Measurements from ENCODE around the gene CDHR2.
"Not testable (repeated sequence)": the region's sequence is repeated elsewhere in the genome, so short reads cannot be mapped to it uniquely, and the experiment has no call there.

The CDHR2 gene

DNA sequence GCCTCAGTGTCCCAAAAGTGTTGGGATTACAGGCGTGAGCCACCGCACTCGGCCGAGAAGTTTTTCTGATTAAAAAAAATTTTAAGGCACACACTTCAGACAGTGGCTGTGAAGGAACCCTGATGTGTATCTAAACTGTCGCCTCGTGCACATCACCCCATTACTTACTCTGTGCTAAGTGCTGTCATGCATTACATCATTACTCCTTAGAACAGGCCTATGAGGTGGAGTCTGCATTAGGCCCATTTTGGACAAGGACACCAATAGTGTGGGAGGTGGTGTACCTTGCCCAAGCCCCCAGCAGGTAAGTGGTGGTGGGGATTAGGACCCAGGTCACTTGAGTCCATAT, 3.8 kb upstream of the CDHR2 start:
- H3K27ac ChIP-seq (ENCODE audit: low read depth, low read length): no peak overlapping the region
- H2BK15ac ChIP-seq (replicated peaks; ENCODE audit: low read depth): no peak overlapping the region
- DNase-seq: no peak
- H4K8ac ChIP-seq (ENCODE audit: low read depth, low read length): no peak overlapping the region
- no peaks in the 10 kb centered on the region for H3K36me3 ChIP-seq (ENCODE audit: control insufficient read depth, insufficient read depth, low read length)
- no peak overlapping the region for H3K4ac ChIP-seq (ENCODE audit: low read depth, low read length)
- H3K9ac ChIP-seq (ENCODE audit: low read length): no peak overlapping the region
- no peak overlapping the region for H3K4me3 ChIP-seq (ENCODE audit: low read length)
- H4K5ac ChIP-seq (ENCODE audit: low read length): no peak overlapping the region
- H3K23ac ChIP-seq (ENCODE audit: low read length): no peak overlapping the region
- H2BK5ac ChIP-seq (ENCODE audit: low read length): no peak overlapping the region
- H3K18ac ChIP-seq (ENCODE audit: low read length): no peak overlapping the region
- H3K27me3 ChIP-seq (ENCODE audit: insufficient read depth, low read length, poor library complexity): no peaks in the 10 kb centered on the region
- WGBS (ENCODE audit: extremely low coverage, insufficient coverage, low lambda C conversion rate): no CpG with 5 or more reads among the region's 6 CpGs
- no peak overlapping the region for H2BK120ac ChIP-seq (ENCODE audit: low read depth, low read length)
- no peaks in the 10 kb centered on the region for H3K79me1 ChIP-seq (ENCODE audit: low read length)
- H2AK5ac ChIP-seq (ENCODE audit: low read length): no peak overlapping the region
- H3K4me1 ChIP-seq (ENCODE audit: control insufficient read depth, low read depth, low read length): peaks cover 9% of the 10 kb centered on the region
- no peaks in the 10 kb centered on the region for H3K79me2 ChIP-seq (ENCODE audit: control insufficient read depth, insufficient read depth, low read length)
- H3K4me2 ChIP-seq (ENCODE audit: low read length): no peak overlapping the region
- H3K56ac ChIP-seq (ENCODE audit: low read length): no peak overlapping the region

DNA sequence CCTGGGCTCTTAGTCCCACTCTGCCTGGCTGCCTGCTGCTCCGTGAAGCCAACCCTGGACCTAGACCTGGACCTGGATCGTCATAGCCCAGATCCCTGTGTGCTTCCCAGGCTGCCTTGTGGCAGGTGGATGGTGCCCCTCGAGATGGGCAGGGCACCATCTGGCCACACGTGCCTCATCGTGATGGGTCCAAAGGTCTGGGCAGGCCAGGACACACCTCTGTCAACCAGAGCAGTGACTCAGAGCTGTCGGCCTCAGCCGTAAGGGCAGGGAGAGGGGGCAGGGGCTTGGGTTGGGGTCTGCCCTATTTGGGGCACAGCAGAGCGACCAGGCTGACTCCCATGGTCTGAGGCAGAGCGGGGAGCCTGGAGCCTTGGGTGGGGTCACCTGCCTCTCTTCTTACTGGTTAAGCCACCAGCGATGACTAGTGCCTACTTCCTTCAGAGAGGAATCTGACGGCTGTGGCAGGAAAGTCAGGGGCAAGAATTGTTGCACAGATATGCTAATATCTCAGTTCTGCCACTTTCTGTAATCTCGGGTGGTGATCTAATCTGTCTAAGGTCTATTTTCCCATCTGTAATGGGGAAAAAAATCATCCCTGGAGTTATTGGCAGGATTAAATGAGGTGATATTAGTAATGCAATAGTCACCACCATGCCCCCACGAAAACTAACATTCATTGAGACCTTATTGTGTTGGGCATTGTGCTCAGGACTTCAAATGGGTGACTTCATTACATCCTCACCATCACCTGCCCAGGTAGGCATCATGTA, 3.2 kb upstream of the CDHR2 start:
- Histone ChIP-seq H2AK5ac (ENCODE audit: low read length) (no peak overlapping the region), H3K27ac (ENCODE audit: low read depth, low read length) (no peak overlapping the region), H3K9ac (ENCODE audit: low read length) (no peak overlapping the region), H3K4me3 (ENCODE audit: low read length) (no peak overlapping the region), H3K79me2 (ENCODE audit: control insufficient read depth, insufficient read depth, low read length) (no peaks in the 10 kb centered on the region), H3K23ac (ENCODE audit: low read length) (no peak overlapping the region), H3K4me2 (ENCODE audit: low read length) (no peak overlapping the region), H4K8ac (ENCODE audit: low read depth, low read length) (no peak overlapping the region), H3K56ac (ENCODE audit: low read length) (no peak overlapping the region), H2BK5ac (ENCODE audit: low read length) (no peak overlapping the region), H2BK120ac (ENCODE audit: low read depth, low read length) (no peak overlapping the region), H3K36me3 (ENCODE audit: control insufficient read depth, insufficient read depth, low read length) (no peaks in the 10 kb centered on the region), H3K27me3 (ENCODE audit: insufficient read depth, low read length, poor library complexity) (no peaks in the 10 kb centered on the region), H3K18ac (ENCODE audit: low read length) (no peak overlapping the region), H4K5ac (ENCODE audit: low read length) (no peak overlapping the region), H3K79me1 (ENCODE audit: low read length) (no peaks in the 10 kb centered on the region), H3K4ac (ENCODE audit: low read depth, low read length) (no peak overlapping the region), H3K4me1 (ENCODE audit: control insufficient read depth, low read depth, low read length) (peaks cover 9% of the 10 kb centered on the region), H2BK15ac (replicated peaks; ENCODE audit: low read depth) (no peak overlapping the region)
- WGBS (ENCODE audit: extremely low coverage, insufficient coverage, low lambda C conversion rate): no CpG with 5 or more reads among the region's 13 CpGs
- DNase-seq: no peak

- Histone ChIP-seq H2BK5ac (ENCODE audit: low read length) (no peak overlapping the region), H2BK15ac (replicated peaks; ENCODE audit: low read depth) (no peak overlapping the region), H4K5ac (ENCODE audit: low read length) (no peak overlapping the region), H3K23ac (ENCODE audit: low read length) (no peak overlapping the region), H2AK5ac (ENCODE audit: low read length) (no peak overlapping the region), H3K56ac (ENCODE audit: low read length) (no peak overlapping the region), H3K79me2 (ENCODE audit: control insufficient read depth, insufficient read depth, low read length) (no peaks in the 10 kb centered on the region), H3K9ac (ENCODE audit: low read length) (no peak overlapping the region), H2BK120ac (ENCODE audit: low read depth, low read length) (no peak overlapping the region), H3K4me2 (ENCODE audit: low read length) (no peak overlapping the region), H3K79me1 (ENCODE audit: low read length) (no peaks in the 10 kb centered on the region), H3K4me1 (ENCODE audit: control insufficient read depth, low read depth, low read length) (no peaks in the 10 kb centered on the region), H3K18ac (ENCODE audit: low read length) (no peak overlapping the region), H3K36me3 (ENCODE audit: control insufficient read depth, insufficient read depth, low read length) (no peaks in the 10 kb centered on the region), H3K27me3 (ENCODE audit: insufficient read depth, low read length, poor library complexity) (no peaks in the 10 kb centered on the region), H3K4me3 (ENCODE audit: low read length) (no peak overlapping the region), H3K27ac (ENCODE audit: low read depth, low read length) (no peak overlapping the region), H3K4ac (ENCODE audit: low read depth, low read length) (no peak overlapping the region), H4K8ac (ENCODE audit: low read depth, low read length) (no peak overlapping the region)
- no peak for DNase-seq
- no CpG with 5 or more reads among the region's 8 CpGs for WGBS (ENCODE audit: extremely low coverage, insufficient coverage, low lambda C conversion rate)
These were observed 1.3 kb upstream of the CDHR2 start for GRCh38 chr5:176547802-176548201.

DNA sequence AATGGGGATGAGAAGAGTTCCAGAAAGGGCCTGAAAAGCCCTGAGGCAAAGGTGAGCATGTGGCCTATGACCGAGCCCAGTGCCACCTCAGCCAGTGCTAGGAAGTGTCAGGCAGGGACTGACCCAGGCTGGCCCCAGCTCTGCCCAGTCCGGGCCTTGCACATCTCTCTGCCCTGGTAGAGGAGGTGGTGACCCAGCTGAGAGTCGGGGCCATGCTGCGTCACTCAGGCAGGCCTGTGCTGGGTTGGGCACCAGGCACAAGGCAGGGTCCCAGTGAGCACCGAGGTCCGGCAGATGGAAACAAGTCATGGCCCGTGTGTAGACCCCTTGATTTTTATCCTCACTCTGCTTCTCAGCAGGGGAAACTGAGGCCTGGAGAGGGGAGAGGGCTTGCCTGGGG, 729 bp downstream of the CDHR2 start:
- H3K79me2 ChIP-seq (ENCODE audit: control insufficient read depth, insufficient read depth, low read length): no peaks in the 10 kb centered on the region
- no peak overlapping the region for H3K18ac ChIP-seq (ENCODE audit: low read length)
- no peak overlapping the region for H3K4ac ChIP-seq (ENCODE audit: low read depth, low read length)
- H4K5ac ChIP-seq (ENCODE audit: low read length): no peak overlapping the region
- H3K9ac ChIP-seq (ENCODE audit: low read length): no peak overlapping the region
- H2AK5ac ChIP-seq (ENCODE audit: low read length): no peak overlapping the region
- no peak for DNase-seq
- no peak overlapping the region for H3K4me3 ChIP-seq (ENCODE audit: low read length)
- no peak overlapping the region for H2BK5ac ChIP-seq (ENCODE audit: low read length)
- H3K4me1 ChIP-seq (ENCODE audit: control insufficient read depth, low read depth, low read length): no peaks in the 10 kb centered on the region
- no CpG with 5 or more reads among the region's 7 CpGs for WGBS (ENCODE audit: extremely low coverage, insufficient coverage, low lambda C conversion rate)
- no peak overlapping the region for H3K56ac ChIP-seq (ENCODE audit: low read length)
- H3K79me1 ChIP-seq (ENCODE audit: low read length): no peaks in the 10 kb centered on the region
- H3K27ac ChIP-seq (ENCODE audit: low read depth, low read length): no peak overlapping the region
- no peak overlapping the region for H2BK15ac ChIP-seq (replicated peaks; ENCODE audit: low read depth)
- H4K8ac ChIP-seq (ENCODE audit: low read depth, low read length): no peak overlapping the region
- no peaks in the 10 kb centered on the region for H3K27me3 ChIP-seq (ENCODE audit: insufficient read depth, low read length, poor library complexity)
- H2BK120ac ChIP-seq (ENCODE audit: low read depth, low read length): no peak overlapping the region
- H3K23ac ChIP-seq (ENCODE audit: low read length): no peak overlapping the region
- no peaks in the 10 kb centered on the region for H3K36me3 ChIP-seq (ENCODE audit: control insufficient read depth, insufficient read depth, low read length)
- H3K4me2 ChIP-seq (ENCODE audit: low read length): no peak overlapping the region

DNA sequence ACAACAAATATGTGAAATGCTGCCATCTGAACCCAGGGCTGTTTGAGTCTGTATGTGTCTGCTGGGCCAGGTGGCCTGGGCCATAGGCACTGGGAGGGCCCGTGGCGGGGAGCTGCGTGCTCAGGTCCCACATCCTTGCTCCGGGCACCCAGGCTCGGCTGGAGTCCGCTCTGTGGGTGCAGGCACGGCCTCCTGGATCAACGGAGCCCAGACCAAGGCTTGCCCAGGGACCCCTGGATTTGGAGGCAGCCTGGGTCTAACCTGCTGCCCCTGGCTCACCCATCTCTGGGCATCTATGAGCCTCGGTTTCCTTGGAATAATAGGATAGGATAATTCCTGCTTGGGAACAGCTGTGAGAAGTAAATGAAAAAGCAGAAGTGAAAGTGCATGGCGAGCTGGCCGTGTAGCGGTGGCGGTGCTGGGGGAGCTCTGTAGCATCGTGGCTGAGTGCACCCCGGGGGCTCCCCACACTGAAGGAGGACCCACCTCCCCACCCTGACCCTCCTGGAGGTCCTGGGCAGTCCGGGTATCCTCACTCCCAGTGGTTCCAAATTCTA, 1.2 kb downstream of the CDHR2 start:
- Histone ChIP-seq H4K8ac (ENCODE audit: low read depth, low read length) (no peak overlapping the region), H3K4ac (ENCODE audit: low read depth, low read length) (no peak overlapping the region), H3K36me3 (ENCODE audit: control insufficient read depth, insufficient read depth, low read length) (no peaks in the 10 kb centered on the region), H4K5ac (ENCODE audit: low read length) (no peak overlapping the region), H3K79me1 (ENCODE audit: low read length) (no peaks in the 10 kb centered on the region), H3K27ac (ENCODE audit: low read depth, low read length) (no peak overlapping the region), H2AK5ac (ENCODE audit: low read length) (no peak overlapping the region), H3K4me1 (ENCODE audit: control insufficient read depth, low read depth, low read length) (no peaks in the 10 kb centered on the region), H3K23ac (ENCODE audit: low read length) (no peak overlapping the region), H3K4me3 (ENCODE audit: low read length) (no peak overlapping the region), H3K18ac (ENCODE audit: low read length) (no peak overlapping the region), H2BK120ac (ENCODE audit: low read depth, low read length) (no peak overlapping the region), H3K79me2 (ENCODE audit: control insufficient read depth, insufficient read depth, low read length) (no peaks in the 10 kb centered on the region), H2BK5ac (ENCODE audit: low read length) (no peak overlapping the region), H3K4me2 (ENCODE audit: low read length) (no peak overlapping the region), H2BK15ac (replicated peaks; ENCODE audit: low read depth) (no peak overlapping the region), H3K27me3 (ENCODE audit: insufficient read depth, low read length, poor library complexity) (no peaks in the 10 kb centered on the region), H3K56ac (ENCODE audit: low read length) (no peak overlapping the region), H3K9ac (ENCODE audit: low read length) (no peak overlapping the region)
- no peak for DNase-seq
- whole genome bisulfite sequencing (ENCODE audit: extremely low coverage, insufficient coverage, low lambda C conversion rate): no CpG with 5 or more reads among the region's 16 CpGs

- not testable (repeated sequence) for H2AK5ac ChIP-seq (ENCODE audit: low read length); H3K23ac ChIP-seq (ENCODE audit: low read length); H3K4me2 ChIP-seq (ENCODE audit: low read length); H3K56ac ChIP-seq (ENCODE audit: low read length); H3K79me2 ChIP-seq (ENCODE audit: control insufficient read depth, insufficient read depth, low read length); H3K27ac ChIP-seq (ENCODE audit: low read depth, low read length); H4K8ac ChIP-seq (ENCODE audit: low read depth, low read length); H3K4me3 ChIP-seq (ENCODE audit: low read length); H3K36me3 ChIP-seq (ENCODE audit: control insufficient read depth, insufficient read depth, low read length); H3K79me1 ChIP-seq (ENCODE audit: low read length); H3K27me3 ChIP-seq (ENCODE audit: insufficient read depth, low read length, poor library complexity); H2BK5ac ChIP-seq (ENCODE audit: low read length); H2BK120ac ChIP-seq (ENCODE audit: low read depth, low read length); H3K4ac ChIP-seq (ENCODE audit: low read depth, low read length); DNase-seq; H4K5ac ChIP-seq (ENCODE audit: low read length); H3K18ac ChIP-seq (ENCODE audit: low read length); H3K4me1 ChIP-seq (ENCODE audit: control insufficient read depth, low read depth, low read length); H2BK15ac ChIP-seq (replicated peaks; ENCODE audit: low read depth); H3K9ac ChIP-seq (ENCODE audit: low read length)
- WGBS (ENCODE audit: extremely low coverage, insufficient coverage, low lambda C conversion rate): no CpG with 5 or more reads among the region's 11 CpGs
These were observed 1.8 kb downstream of the CDHR2 start for GRCh38 chr5:176550937-176551336.

Measured in mesendoderm (in vitro differentiated cells).